Measurements from ENCODE around the gene AAK1.

DNA sequence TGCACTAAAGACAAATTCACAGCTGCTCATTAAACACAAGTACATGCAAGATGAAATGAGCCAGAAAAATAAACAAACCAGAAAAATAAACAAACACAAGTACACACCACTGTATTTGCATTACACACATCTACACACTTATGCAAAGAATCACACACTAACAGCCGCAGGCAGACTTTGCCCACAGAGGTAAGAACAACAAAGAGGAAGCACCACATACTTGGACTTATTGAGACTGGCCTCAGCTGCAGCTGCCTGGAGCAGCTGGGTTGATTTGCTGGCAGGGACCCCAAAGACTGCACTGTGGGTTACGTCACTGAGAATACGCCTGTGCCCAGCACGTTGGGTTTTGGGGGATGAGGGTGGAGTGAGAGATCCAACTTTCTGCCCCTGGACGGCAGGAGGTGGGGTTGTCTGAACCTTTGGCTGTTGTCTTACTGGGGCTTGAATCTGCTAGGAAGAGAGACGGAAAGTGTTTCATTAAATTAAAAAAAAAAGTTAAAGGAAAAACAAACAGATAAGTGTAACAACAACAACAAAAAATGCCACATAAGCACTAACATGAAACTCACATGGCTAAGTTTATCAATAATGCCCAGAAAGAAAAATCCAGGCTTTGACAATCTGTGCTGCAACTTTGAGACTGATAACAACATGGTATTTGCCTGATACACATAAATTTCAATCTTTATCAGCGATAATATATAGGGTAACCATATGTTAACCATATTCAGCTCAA, 134.4 kb downstream of the AAK1 start:
- TF ChIP-seq, protein P1, sequence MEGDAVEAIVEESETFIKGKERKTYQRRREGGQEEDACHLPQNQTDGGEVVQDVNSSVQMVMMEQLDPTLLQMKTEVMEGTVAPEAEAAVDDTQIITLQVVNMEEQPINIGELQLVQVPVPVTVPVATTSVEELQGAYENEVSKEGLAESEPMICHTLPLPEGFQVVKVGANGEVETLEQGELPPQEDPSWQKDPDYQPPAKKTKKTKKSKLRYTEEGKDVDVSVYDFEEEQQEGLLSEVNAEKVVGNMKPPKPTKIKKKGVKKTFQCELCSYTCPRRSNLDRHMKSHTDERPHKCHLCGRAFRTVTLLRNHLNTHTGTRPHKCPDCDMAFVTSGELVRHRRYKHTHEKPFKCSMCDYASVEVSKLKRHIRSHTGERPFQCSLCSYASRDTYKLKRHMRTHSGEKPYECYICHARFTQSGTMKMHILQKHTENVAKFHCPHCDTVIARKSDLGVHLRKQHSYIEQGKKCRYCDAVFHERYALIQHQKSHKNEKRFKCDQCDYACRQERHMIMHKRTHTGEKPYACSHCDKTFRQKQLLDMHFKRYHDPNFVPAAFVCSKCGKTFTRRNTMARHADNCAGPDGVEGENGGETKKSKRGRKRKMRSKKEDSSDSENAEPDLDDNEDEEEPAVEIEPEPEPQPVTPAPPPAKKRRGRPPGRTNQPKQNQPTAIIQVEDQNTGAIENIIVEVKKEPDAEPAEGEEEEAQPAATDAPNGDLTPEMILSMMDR (IDR thresholded peaks at IDR 0.05) = no peak
- no peak for TF ChIP-seq POLR2AphosphoS5 (IDR thresholded peaks at IDR 0.05)
